Measurements from ENCODE around the gene GEMIN2.
"Not testable (repeated sequence)": the region's sequence is repeated elsewhere in the genome, so short reads cannot be mapped to it uniquely, and the experiment has no call there.

The GEMIN2 gene

GRCh38 chr14:39114073-39114838 lies at the start of gene GEMIN2:
GEMIN2 (plus strand) TSS chr14:39114323; CDS start chr14:39114339, 16 bp downstream.
- H3K9me3 ChIP-seq (ENCODE audit: severe bottlenecking), result no peaks in the 10 kb centered on the region
- H3K4me3 ChIP-seq (ENCODE audit: severe bottlenecking), result peak within 1 kb of the TSS; percentile 74
- peak within 1 kb of the TSS; percentile 51 for H3K27ac ChIP-seq (ENCODE audit: poor library complexity, severe bottlenecking)
- H3K27me3 ChIP-seq (ENCODE audit: insufficient read depth, poor library complexity, severe bottlenecking), result no peaks in the 10 kb centered on the region
- DNase-seq (ENCODE audit: low spot score), result peak; percentile 95
- H3K36me3 ChIP-seq (ENCODE audit: low read depth), result peaks cover 32% of the 10 kb centered on the region
- peaks cover 8% of the 10 kb centered on the region for H3K4me1 ChIP-seq (ENCODE audit: insufficient read depth, poor library complexity, severe bottlenecking)
- ATAC-seq (ENCODE audit: low read depth), result peak; percentile 98
- no peak for TF ChIP-seq CTCF (IDR thresholded peaks at IDR 0.05; ENCODE audit: poor library complexity, severe bottlenecking)

- not testable (repeated sequence) for H3K27me3 ChIP-seq (ENCODE audit: insufficient read depth, poor library complexity, severe bottlenecking); H3K27ac ChIP-seq (ENCODE audit: poor library complexity, severe bottlenecking); H3K9me3 ChIP-seq (ENCODE audit: severe bottlenecking); H3K4me1 ChIP-seq (ENCODE audit: insufficient read depth, poor library complexity, severe bottlenecking); DNase-seq (ENCODE audit: low spot score); H3K4me3 ChIP-seq (ENCODE audit: severe bottlenecking); ATAC-seq (ENCODE audit: low read depth)
- peaks cover 92% of the 10 kb centered on the region for H3K36me3 ChIP-seq (ENCODE audit: low read depth)
These were observed 44.8 kb upstream of the GEMIN2 start for GRCh38 chr14:39069169-39069805.

GRCh38 chr14:39069923-39070322 lies 44.2 kb upstream of the GEMIN2 start:
- H3K27me3 ChIP-seq (ENCODE audit: insufficient read depth, poor library complexity, severe bottlenecking), result no peaks in the 10 kb centered on the region
- no peak for TF ChIP-seq CTCF (IDR thresholded peaks at IDR 0.05; ENCODE audit: poor library complexity, severe bottlenecking)
- ATAC-seq (ENCODE audit: low read depth) (no peak), DNase-seq (ENCODE audit: low spot score) (no peak)
- no peaks in the 10 kb centered on the region for H3K9me3 ChIP-seq (ENCODE audit: severe bottlenecking)
- H3K4me3 ChIP-seq (ENCODE audit: severe bottlenecking), result no peak overlapping the region
- H3K36me3 ChIP-seq (ENCODE audit: low read depth), result peaks cover 92% of the 10 kb centered on the region
- H3K4me1 ChIP-seq (ENCODE audit: insufficient read depth, poor library complexity, severe bottlenecking), result no peaks in the 10 kb centered on the region
- H3K27ac ChIP-seq (ENCODE audit: poor library complexity, severe bottlenecking), result no peak overlapping the region

GRCh38 chr14:39071096-39071495 lies 43.0 kb upstream of the GEMIN2 start:
- Histone ChIP-seq H3K9me3 (ENCODE audit: severe bottlenecking) (no peaks in the 10 kb centered on the region), H3K4me3 (ENCODE audit: severe bottlenecking) (no peak overlapping the region), H3K4me1 (ENCODE audit: insufficient read depth, poor library complexity, severe bottlenecking) (no peaks in the 10 kb centered on the region), H3K27ac (ENCODE audit: poor library complexity, severe bottlenecking) (no peak overlapping the region), H3K36me3 (ENCODE audit: low read depth) (peaks cover 93% of the 10 kb centered on the region), H3K27me3 (ENCODE audit: insufficient read depth, poor library complexity, severe bottlenecking) (no peaks in the 10 kb centered on the region)
- no peak for ATAC-seq (ENCODE audit: low read depth)
- no peak for TF ChIP-seq CTCF (IDR thresholded peaks at IDR 0.05; ENCODE audit: poor library complexity, severe bottlenecking)
- no peak for DNase-seq (ENCODE audit: low spot score)

GRCh38 chr14:39080886-39081285 lies 33.2 kb upstream of the GEMIN2 start:
- H3K36me3 ChIP-seq (ENCODE audit: low read depth), result peaks cover 93% of the 10 kb centered on the region
- DNase-seq (ENCODE audit: low spot score) (no peak), ATAC-seq (ENCODE audit: low read depth) (no peak)
- H3K27me3 ChIP-seq (ENCODE audit: insufficient read depth, poor library complexity, severe bottlenecking), result no peaks in the 10 kb centered on the region
- no peak for TF ChIP-seq CTCF (IDR thresholded peaks at IDR 0.05; ENCODE audit: poor library complexity, severe bottlenecking)
- H3K27ac ChIP-seq (ENCODE audit: poor library complexity, severe bottlenecking), result no peak overlapping the region
- H3K4me3 ChIP-seq (ENCODE audit: severe bottlenecking), result no peak overlapping the region
- no peaks in the 10 kb centered on the region for H3K4me1 ChIP-seq (ENCODE audit: insufficient read depth, poor library complexity, severe bottlenecking)
- H3K9me3 ChIP-seq (ENCODE audit: severe bottlenecking), result no peaks in the 10 kb centered on the region
